Mesenchymal stem cell (in vitro differentiated cells and primary cell): ENCODE data around the gene MRM2.

ENCODE experiments used
- DNase-seq: peaks from one replicate; pipeline ENCODE4 v3.0.0-alpha.2; 2013
- H2AFZ ChIP-seq: one replicate; pipeline ENCODE4 v1.6.1; 2013; ENCODE audit warnings: low read depth, mild to moderate bottlenecking, control low read depth, inconsistent platforms, low read length, moderate library complexity
- H2AK5ac ChIP-seq: 2 replicates; pipeline ENCODE4 v1.6.1; 2013; ENCODE audit warnings: low read length, moderate library complexity, mild to moderate bottlenecking, inconsistent platforms; ENCODE audit not compliant: severe bottlenecking
- H2BK120ac ChIP-seq: one replicate; pipeline ENCODE4 v1.6.1; 2013; ENCODE audit warnings: low read depth, mild to moderate bottlenecking, inconsistent platforms, low read length, moderate library complexity
- H2BK12ac ChIP-seq, 2 experiments: one replicate each; pipeline ENCODE4 v1.6.1; 2013; ENCODE audit warnings: inconsistent platforms in 2 of 2, low read length in 2 of 2, mild to moderate bottlenecking in 2 of 2, moderate library complexity in 2 of 2, control low read depth in 1 of 2
- H2BK15ac ChIP-seq: one replicate; pipeline ENCODE4 v1.6.1; 2013; ENCODE audit warnings: mild to moderate bottlenecking, low read depth, inconsistent platforms; ENCODE audit not compliant: poor library complexity, severe bottlenecking
- H2BK5ac ChIP-seq: 2 replicates; pipeline ENCODE4 v1.6.1; 2013; ENCODE audit warnings: low read depth, mild to moderate bottlenecking, low read length, control low read depth, inconsistent platforms; ENCODE audit not compliant: poor library complexity, severe bottlenecking
- H3K14ac ChIP-seq, 2 experiments: one replicate each; pipeline ENCODE4 v1.6.1; 2013; ENCODE audit warnings: inconsistent platforms in 2 of 2, low read length in 2 of 2, control low read depth in 1 of 2, mild to moderate bottlenecking in 1 of 2, moderate library complexity in 1 of 2
- H3K18ac ChIP-seq, 2 experiments: one replicate each; pipeline ENCODE4 v1.6.1; 2013; ENCODE audit warnings: inconsistent platforms in 2 of 2, low read length in 2 of 2, control low read depth in 1 of 2, low read depth in 1 of 2, mild to moderate bottlenecking in 1 of 2
- H3K23ac ChIP-seq, 2 experiments: one replicate each; pipeline ENCODE4 v1.6.1; 2013; ENCODE audit warnings: inconsistent platforms in 2 of 2, low read length in 2 of 2, mild to moderate bottlenecking in 2 of 2, moderate library complexity in 2 of 2, control low read depth in 1 of 2
- H3K27ac ChIP-seq: 2 replicates; pipeline ENCODE4 v1.5.1; 2013; ENCODE audit warnings: mild to moderate bottlenecking, moderate library complexity, low read length, control low read depth, inconsistent platforms; ENCODE audit not compliant: poor library complexity, severe bottlenecking
- H3K27me3 ChIP-seq, 2 experiments: 2 replicates each; pipeline versions ENCODE4 v1.6.1 to v1.7.0; 2013; ENCODE audit warnings: low read length in 2 of 2, mild to moderate bottlenecking in 2 of 2, moderate library complexity in 2 of 2, control low read depth in 1 of 2, inconsistent platforms in 1 of 2; ENCODE audit not compliant: control insufficient read depth in 1 of 2, insufficient read depth in 1 of 2
- H3K36me3 ChIP-seq, 2 experiments: 2 replicates each; pipeline versions ENCODE4 v1.6.1 to v1.7.0; 2013; ENCODE audit warnings: low read length in 2 of 2, control low read depth in 1 of 2, inconsistent platforms in 1 of 2, low read depth in 1 of 2, mild to moderate bottlenecking in 1 of 2; ENCODE audit not compliant: insufficient read depth in 2 of 2, control insufficient read depth in 1 of 2
- H3K4ac ChIP-seq, 2 experiments: one replicate each; pipeline ENCODE4 v1.6.1; 2013; ENCODE audit warnings: inconsistent platforms in 2 of 2, low read length in 2 of 2, mild to moderate bottlenecking in 2 of 2, moderate library complexity in 2 of 2, control low read depth in 1 of 2, low read depth in 1 of 2
- H3K4me1 ChIP-seq: 2 replicates; pipeline ENCODE4 v1.6.1; 2013; ENCODE audit warnings: low read depth, low read length, control low read depth; ENCODE audit not compliant: control insufficient read depth, insufficient read depth
- H3K4me2 ChIP-seq: 2 replicates; pipeline ENCODE4 v1.6.1; 2013; ENCODE audit warnings: low read length, mild to moderate bottlenecking, inconsistent platforms; ENCODE audit not compliant: poor library complexity, severe bottlenecking
- H3K4me3 ChIP-seq, 2 experiments: 2 replicates each; pipeline versions ENCODE4 v1.5.1 to v1.7.0; 2013; ENCODE audit warnings: low read length in 2 of 2, mild to moderate bottlenecking in 2 of 2, control low read depth in 1 of 2, low read depth in 1 of 2; ENCODE audit not compliant: insufficient read depth in 1 of 2
- H3K79me1 ChIP-seq: replicated peaks from 2 replicates; pipeline ENCODE4 v1.6.1; 2013; ENCODE audit warnings: mild to moderate bottlenecking, control low read depth, low read length, inconsistent platforms; ENCODE audit not compliant: poor library complexity, severe bottlenecking
- H3K9ac ChIP-seq: 2 replicates; pipeline ENCODE4 v1.7.0; 2013; ENCODE audit warnings: mild to moderate bottlenecking, low read length, moderate library complexity
- H3K9me3 ChIP-seq: 2 replicates; pipeline ENCODE4 v1.7.0; 2013; ENCODE audit warnings: mild to moderate bottlenecking, low read length; ENCODE audit not compliant: control insufficient read depth
- H4K8ac ChIP-seq: one replicate; pipeline ENCODE4 v1.6.1; 2013; ENCODE audit warnings: inconsistent platforms, mild to moderate bottlenecking, low read length, moderate library complexity
- H4K91ac ChIP-seq: one replicate; pipeline ENCODE4 v1.6.1; 2013; ENCODE audit warnings: mild to moderate bottlenecking, low read length, inconsistent platforms
- WGBS: methylation state at CpG from one replicate; pipeline ENCODE4 v1.1.7; 2013; ENCODE audit warnings: mixed read lengths; 5-methylcytosine and 5-hydroxymethylcytosine counted together

Gene MRM2

DNA sequence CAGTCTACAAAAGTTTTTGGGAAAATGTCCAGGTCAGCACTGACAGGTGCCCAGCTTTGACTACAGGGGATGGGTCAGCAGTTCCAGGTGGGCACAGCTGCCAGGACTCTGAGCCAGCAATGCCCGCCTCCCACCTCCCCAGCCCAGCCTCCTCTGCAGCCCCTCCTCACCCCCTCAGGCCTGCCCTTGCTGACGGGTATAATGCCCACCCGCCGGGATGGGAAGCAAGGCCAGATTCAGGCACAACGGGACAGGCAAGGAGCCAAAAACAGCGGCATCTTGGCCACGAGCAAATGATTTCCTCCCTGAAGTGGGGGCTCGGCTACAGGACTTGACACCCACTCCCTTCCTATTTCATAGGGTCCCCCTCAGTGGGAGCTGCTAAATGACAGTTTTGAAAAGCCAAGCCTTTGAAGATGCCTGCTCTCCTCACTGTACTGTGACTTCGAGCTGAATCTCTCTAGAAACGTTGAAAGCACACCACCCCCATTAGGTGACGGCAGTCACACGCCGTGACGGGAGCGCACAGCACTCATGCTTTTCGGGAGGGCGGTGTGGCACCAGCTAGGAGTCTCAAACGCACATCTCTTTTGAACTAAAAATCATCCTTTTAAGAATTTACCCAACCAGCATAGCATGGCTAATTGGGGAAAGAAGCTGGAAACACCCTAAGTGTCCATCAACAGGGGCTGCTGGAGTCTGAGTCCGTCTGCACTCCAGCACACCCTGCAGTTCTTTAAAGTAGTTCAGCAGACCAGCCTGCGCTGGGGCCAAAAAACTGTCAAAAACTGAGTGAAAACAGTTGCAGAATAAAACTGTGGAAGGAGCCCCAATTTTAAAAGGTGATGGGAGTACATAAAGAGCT is 38.9 kb downstream of the MRM2 start:
- Histone ChIP-seq H2BK5ac (no peak overlapping the region), H2BK120ac (no peak overlapping the region), H2BK15ac (no peak overlapping the region), H3K4me1 (peaks cover 15% of the 10 kb centered on the region), H2BK12ac (no peak overlapping the region), H3K27me3 (no peaks in the 10 kb centered on the region), H3K4me3 (no peak overlapping the region), H3K4ac (no peak overlapping the region), H2AFZ (no peak overlapping the region), H3K18ac (no peak overlapping the region), H4K91ac (no peak overlapping the region), H3K4me2 (no peak overlapping the region), H4K8ac (no peak overlapping the region), H2AK5ac (no peak overlapping the region), H3K14ac (no peak overlapping the region), H3K36me3 (peaks cover 29 to 55% of the 10 kb centered on the region in 2 experiments), H3K23ac (no peak overlapping the region), H3K9me3 (no peaks in the 10 kb centered on the region), H3K27ac (no peak overlapping the region), H3K9ac (no peak overlapping the region), H3K79me1 (peaks cover 37% of the 10 kb centered on the region)
- 89% methylated on average over 20 of the region's 20 CpGs for WGBS
- peak; percentile 2 for DNase-seq

DNA sequence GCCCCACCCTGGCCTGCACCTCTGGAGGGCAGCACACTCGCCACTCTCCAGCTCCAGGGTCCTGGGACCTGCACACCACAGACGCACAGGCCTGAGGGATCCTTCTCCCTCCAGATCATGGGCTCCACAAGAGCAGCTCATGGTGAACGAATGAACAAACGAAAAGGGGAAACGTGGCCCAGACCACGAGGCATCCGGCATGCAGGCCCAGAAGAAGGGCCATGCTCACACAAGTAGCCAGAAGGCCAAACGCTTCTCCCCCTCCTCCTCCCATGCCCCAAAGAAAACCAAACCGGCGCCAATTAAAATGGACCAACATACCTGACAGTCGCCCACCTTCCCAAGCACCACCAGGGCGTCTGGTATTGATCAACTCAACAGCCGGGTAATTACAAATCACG is 39.6 kb downstream of the MRM2 start:
- Histone ChIP-seq H3K14ac (no peak overlapping the region), H3K23ac (no peak overlapping the region), H2BK15ac (no peak overlapping the region), H3K36me3 (peaks cover 21 to 53% of the 10 kb centered on the region in 2 experiments), H3K9me3 (no peaks in the 10 kb centered on the region), H4K91ac (no peak overlapping the region), H3K9ac (no peak overlapping the region), H3K27ac (no peak overlapping the region), H3K27me3 (no peaks in the 10 kb centered on the region), H2AK5ac (no peak overlapping the region), H3K4me1 (peaks cover 15% of the 10 kb centered on the region), H3K4me3 (no peak overlapping the region), H4K8ac (no peak overlapping the region), H3K4me2 (no peak overlapping the region), H3K18ac (no peak overlapping the region), H2BK5ac (no peak overlapping the region), H2AFZ (no peak overlapping the region), H2BK12ac (no peak overlapping the region), H3K4ac (no peak overlapping the region), H3K79me1 (peaks cover 41% of the 10 kb centered on the region), H2BK120ac (no peak overlapping the region)
- no peak for DNase-seq
- 89% methylated on average over 14 of the region's 14 CpGs for WGBS

DNA sequence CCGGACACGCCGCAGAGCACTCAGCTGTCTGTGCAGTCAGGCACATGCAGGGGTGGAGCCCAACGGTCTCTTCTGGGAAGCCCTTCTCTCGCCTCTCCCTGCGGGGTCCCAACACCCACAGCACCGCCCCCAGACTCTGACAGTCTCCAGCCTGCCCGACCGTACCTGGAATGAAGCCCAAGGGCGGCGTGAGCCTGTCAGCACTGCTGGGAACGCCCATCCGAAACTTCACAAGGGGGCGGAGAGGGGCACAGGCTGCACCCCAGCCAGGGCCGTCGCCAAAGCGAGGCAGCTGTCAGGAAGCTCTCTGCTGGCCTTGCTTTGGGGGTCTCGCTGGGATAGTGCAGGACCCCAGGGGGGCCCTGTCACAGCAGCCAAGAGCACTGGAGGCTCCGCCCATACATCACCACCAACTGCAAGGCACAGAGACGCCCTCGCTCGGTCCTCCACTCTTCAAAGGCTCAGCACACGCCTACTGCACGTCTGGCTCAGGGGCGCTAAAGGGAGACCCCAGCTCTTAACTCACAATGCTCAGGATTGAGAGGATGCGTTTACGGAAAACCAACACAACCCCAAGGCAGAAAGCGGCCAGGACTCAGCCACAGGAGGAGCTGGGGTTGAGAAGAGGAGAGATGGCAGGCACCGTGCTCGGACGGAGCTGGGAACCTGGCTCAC is 40.2 kb downstream of the MRM2 start:
- Histone ChIP-seq H2AK5ac (no peak overlapping the region), H3K14ac (no peak overlapping the region), H3K9me3 (no peaks in the 10 kb centered on the region), H3K79me1 (peaks cover 43% of the 10 kb centered on the region), H4K8ac (no peak overlapping the region), H2BK5ac (no peak overlapping the region), H3K27me3 (no peaks in the 10 kb centered on the region), H3K9ac (no peak overlapping the region), H3K36me3 (peaks cover 17 to 55% of the 10 kb centered on the region in 2 experiments), H4K91ac (no peak overlapping the region), H2AFZ (no peak overlapping the region), H3K18ac (no peak overlapping the region), H3K4me3 (peak overlapping the region in 1 of 2 experiments; percentile 27), H3K23ac (no peak overlapping the region), H3K4me2 (no peak overlapping the region), H2BK120ac (no peak overlapping the region), H3K4me1 (peaks cover 15% of the 10 kb centered on the region), H3K27ac (no peak overlapping the region), H2BK12ac (no peak overlapping the region), H3K4ac (no peak overlapping the region), H2BK15ac (no peak overlapping the region)
- no peak for DNase-seq
- whole genome bisulfite sequencing: 92% methylated on average over 27 of the region's 31 CpGs

DNA sequence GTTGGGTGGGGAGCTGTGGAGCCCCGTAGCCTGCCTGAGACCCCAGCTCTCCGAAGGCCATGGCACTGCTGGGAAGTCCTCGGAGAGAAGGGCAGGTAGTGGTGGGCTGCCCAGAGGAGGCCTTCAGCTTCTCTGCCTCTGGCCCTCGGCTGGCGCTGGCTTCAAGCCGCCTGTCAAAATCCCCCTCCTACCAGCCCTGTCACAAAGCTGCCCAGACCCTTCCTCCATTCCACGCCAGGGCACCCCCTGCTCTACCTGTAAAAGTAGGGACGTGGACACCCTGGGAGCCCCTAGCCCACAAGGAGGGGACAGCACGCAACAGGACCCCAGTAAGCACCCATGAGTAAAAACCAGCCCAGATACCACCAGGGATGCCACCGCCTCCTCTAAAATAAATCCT is 40.9 kb downstream of the MRM2 start:
- Histone ChIP-seq H3K36me3 (peaks cover 19 to 62% of the 10 kb centered on the region in 2 experiments), H3K23ac (no peak overlapping the region), H2BK15ac (no peak overlapping the region), H3K9ac (no peak overlapping the region), H3K4ac (no peak overlapping the region), H3K9me3 (no peaks in the 10 kb centered on the region), H2BK5ac (no peak overlapping the region), H3K27ac (no peak overlapping the region), H3K4me3 (no peak overlapping the region), H3K79me1 (peaks cover 46% of the 10 kb centered on the region), H3K4me2 (no peak overlapping the region), H3K18ac (no peak overlapping the region), H2AK5ac (no peak overlapping the region), H2AFZ (no peak overlapping the region), H3K27me3 (no peaks in the 10 kb centered on the region), H4K91ac (no peak overlapping the region), H3K14ac (no peak overlapping the region), H2BK12ac (no peak overlapping the region), H4K8ac (no peak overlapping the region), H2BK120ac (no peak overlapping the region), H3K4me1 (peaks cover 15% of the 10 kb centered on the region)
- 98% methylated on average over 10 of the region's 10 CpGs for WGBS
- DNase-seq: no peak
